GM12801 (cell line): Measurements from ENCODE around the gene CRYBB3.

Source experiments
- TF ChIP-seq, protein P1 (sequence below): IDR thresholded peaks from one replicate; pipeline ENCODE4 v1.5.1; 2011; ENCODE audit warnings: control low read depth; ENCODE audit not compliant: insufficient read length; ENCODE audit errors: extremely low read depth

Gene CRYBB3

DNA sequence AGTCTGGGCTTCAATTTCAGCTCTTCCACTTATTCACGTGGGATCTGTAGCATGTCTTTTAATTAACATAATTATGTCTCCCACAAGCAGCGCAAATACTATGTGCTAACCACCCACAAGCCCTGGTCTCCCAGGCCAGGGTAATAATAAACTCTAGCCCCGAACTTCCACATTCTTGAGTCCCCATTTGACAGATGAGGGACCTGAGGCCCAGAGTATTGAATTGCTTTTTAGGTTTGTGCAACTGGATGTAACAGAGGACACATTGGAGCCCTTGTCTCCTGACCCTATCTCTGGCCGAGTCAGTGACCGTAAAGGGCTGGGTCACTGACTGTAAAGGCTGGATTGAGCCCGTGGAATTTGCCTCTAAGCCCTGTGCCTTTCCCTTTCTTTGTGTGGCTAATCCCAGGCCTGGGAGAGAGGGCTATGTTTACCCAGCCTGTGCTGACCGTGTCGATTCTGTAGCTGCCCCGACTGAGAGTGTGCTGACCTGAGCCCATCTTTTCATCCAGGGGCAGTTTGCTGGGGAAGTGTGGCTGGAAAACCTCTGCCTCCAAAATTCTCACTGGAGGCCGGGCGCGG, 23.7 kb downstream of the CRYBB3 start:
- TF ChIP-seq, protein P1, sequence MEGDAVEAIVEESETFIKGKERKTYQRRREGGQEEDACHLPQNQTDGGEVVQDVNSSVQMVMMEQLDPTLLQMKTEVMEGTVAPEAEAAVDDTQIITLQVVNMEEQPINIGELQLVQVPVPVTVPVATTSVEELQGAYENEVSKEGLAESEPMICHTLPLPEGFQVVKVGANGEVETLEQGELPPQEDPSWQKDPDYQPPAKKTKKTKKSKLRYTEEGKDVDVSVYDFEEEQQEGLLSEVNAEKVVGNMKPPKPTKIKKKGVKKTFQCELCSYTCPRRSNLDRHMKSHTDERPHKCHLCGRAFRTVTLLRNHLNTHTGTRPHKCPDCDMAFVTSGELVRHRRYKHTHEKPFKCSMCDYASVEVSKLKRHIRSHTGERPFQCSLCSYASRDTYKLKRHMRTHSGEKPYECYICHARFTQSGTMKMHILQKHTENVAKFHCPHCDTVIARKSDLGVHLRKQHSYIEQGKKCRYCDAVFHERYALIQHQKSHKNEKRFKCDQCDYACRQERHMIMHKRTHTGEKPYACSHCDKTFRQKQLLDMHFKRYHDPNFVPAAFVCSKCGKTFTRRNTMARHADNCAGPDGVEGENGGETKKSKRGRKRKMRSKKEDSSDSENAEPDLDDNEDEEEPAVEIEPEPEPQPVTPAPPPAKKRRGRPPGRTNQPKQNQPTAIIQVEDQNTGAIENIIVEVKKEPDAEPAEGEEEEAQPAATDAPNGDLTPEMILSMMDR: no peak

DNA sequence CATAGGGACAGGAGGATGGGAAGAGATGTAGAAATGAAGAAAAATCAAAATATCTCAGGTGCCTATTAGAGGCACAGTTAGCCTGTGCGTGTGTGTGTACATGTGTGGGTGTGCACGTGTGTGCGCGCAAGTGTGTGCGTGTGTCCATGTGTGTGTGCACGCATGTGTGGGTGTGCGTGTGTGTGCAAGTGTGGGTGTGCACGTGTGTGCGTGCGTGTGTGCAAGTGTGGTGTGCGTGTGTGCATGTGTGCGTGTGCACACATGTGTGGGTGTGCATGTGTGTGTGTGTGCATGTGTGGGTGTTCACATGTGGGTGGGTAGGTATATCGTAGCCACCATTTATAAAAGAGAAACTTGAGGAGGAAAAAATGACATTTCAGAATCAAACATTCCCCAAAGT, 29.2 kb downstream of the CRYBB3 start:
- TF ChIP-seq, protein P1: no peak

DNA sequence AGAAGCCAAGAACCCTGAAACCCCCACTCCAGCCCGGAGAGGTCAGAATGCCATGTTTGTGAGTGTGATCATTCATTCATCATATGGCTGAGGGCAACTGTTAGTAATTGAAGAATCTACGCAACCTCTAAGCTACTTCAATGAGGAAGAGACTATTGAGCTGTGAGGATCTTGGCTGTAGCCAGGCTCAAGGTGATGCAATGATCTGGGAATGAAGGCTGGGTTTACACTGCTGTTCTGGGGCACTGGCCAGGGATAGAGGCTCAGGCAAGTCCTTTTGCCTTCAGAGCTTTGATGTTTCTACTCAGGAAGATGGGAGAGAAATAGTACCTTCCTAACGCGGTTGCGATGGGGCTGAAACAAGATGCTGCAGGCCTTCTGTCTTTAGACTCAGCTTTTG, 32.6 kb downstream of the CRYBB3 start:
- TF ChIP-seq, protein P1: no peak

DNA sequence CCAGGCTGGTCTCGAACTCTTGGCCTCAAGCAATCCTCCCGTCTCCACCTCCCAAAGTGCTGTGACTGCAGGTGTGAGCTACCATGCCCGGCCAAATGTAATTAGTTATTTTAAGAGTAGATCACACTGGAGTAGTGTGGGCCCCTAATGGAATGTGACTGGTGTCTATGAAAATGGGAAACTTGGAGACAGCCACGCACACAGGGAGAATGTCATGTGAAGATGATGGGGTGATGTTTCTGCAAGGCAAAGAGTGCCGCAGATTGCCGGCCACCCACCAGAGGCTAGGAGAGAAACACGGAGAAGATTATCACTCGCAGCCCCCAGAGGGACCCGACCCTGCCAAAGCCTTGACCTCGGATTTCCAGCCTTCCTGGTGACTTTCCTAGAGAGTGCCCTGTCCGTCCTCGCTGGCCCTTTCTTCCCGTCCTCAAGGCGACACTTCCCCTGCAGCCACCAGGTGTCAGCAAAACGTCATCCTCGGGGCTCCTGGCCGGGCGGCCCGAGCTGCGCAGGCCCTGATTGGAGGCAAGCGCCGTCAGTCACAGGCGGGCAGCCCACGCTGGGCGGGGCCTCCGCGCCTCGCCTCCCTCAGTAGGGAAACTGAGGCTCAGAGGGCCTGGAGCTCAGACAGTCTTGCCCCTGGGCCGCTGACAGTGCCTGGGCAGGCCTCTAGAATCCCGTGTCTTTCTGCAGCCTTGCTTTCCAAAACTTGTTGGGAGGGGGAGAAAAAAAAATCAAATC, 36.1 kb downstream of the CRYBB3 start:
- TF ChIP-seq, protein P1: no peak

DNA sequence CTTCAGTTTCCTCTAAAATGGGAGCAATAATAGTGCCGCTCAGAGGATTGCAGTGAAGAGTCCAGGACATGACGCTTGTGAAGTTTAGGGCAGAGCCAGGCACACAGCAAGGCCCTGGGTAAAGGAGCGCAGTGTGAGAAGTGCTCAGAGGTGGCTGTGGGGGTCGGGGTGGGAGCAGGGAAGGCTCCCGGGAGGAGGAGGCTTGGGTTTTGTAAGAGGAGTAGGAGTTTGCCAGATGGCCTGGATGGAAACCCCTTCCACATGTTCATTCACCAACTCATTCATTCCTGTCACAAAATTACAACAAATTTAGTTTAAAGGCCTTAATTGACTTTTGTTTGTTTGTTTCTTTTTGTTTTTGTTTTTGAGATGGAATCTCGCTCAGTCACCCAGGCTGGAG, 36.8 kb downstream of the CRYBB3 start:
- TF ChIP-seq, protein P1: no peak

DNA sequence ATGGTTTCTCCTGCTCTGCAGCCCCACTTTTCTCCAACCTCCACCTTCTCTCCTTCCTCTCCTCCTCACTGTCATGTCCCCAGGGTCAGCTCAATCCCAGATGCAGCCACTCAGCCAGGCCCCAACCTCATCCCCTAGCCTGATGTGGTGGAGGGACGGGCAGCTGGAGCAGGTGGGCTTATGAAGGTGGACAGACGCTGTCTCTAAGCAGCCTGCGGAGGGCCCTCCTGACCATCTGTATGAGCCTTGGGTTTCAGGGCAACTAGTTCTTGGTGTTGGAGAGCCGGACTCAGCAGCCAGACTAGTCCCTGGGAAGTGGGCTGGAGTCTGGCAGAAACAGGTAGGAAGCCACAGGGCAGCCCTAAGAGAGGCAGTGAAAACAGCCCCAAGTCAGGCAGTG, 37.8 kb downstream of the CRYBB3 start:
- TF ChIP-seq, protein P1: no peak
